Glomerular visceral epithelial cell (primary cell): Measurements from ENCODE around the gene CLTB.
"Not testable (repeated sequence)": the region's sequence is repeated elsewhere in the genome, so short reads cannot be mapped to it uniquely, and the experiment has no call there.

Experiments used
- DNase-seq: peaks from one replicate; pipeline ENCODE4 v3.0.0-alpha.2; 2016; ENCODE audit errors: extremely low spot score

The CLTB gene

GRCh38 chr5:176427971-176428370, 11.6 kb upstream of the CLTB start:
- DNase-seq = no peak

GRCh38 chr5:176426876-176427275, 10.5 kb upstream of the CLTB start:
- no peak for DNase-seq

- no peak for DNase-seq
Measured at GRCh38 chr5:176425791-176426190, 9.5 kb upstream of the CLTB start.

- no peak for DNase-seq
Measured at GRCh38 chr5:176425138-176425537, 8.8 kb upstream of the CLTB start.

GRCh38 chr5:176424181-176424580, 7.8 kb upstream of the CLTB start:
- DNase-seq = no peak

GRCh38 chr5:176420972-176421544, 4.7 kb upstream of the CLTB start:
- no peak for DNase-seq

GRCh38 chr5:176420086-176420485, 3.7 kb upstream of the CLTB start:
- DNase-seq = no peak

- DNase-seq = no peak
Measured at GRCh38 chr5:176418251-176418650, 1.9 kb upstream of the CLTB start.

GRCh38 chr5:176416965-176417364, 626 bp upstream of the CLTB start:
- DNase-seq = no peak

- DNase-seq = no peak
Measured at GRCh38 chr5:176415240-176415951, 943 bp downstream of the CLTB start.

GRCh38 chr5:176414704-176415103, 1.6 kb downstream of the CLTB start:
- DNase-seq = no peak

GRCh38 chr5:176413709-176414191, 2.6 kb downstream of the CLTB start:
- no peak for DNase-seq

GRCh38 chr5:176413255-176413565, 3.1 kb downstream of the CLTB start:
- DNase-seq = no peak

- no peak for DNase-seq
Measured at GRCh38 chr5:176412517-176413254, 3.7 kb downstream of the CLTB start.

GRCh38 chr5:176410486-176411180, 5.7 kb downstream of the CLTB start:
- no peak for DNase-seq

- no peak for DNase-seq
Measured at GRCh38 chr5:176409765-176410164, 6.6 kb downstream of the CLTB start.

GRCh38 chr5:176408590-176408989, 7.7 kb downstream of the CLTB start:
- DNase-seq = no peak

- DNase-seq = not testable (repeated sequence)
Measured at GRCh38 chr5:176408252-176408573, 8.1 kb downstream of the CLTB start.

GRCh38 chr5:176407456-176408251, 8.7 kb downstream of the CLTB start:
- DNase-seq = no peak

GRCh38 chr5:176406436-176407052, 9.8 kb downstream of the CLTB start:
- DNase-seq = no peak
